Measurements from ENCODE around the gene UNC5C. TPM values are rescaled to one million over a fixed set of nuclear protein-coding genes. Genes with fewer than 3 reads are reported as not detected.

The UNC5C gene
- total RNA-seq, 4 donors from 2014 or later = 1.7 to 2.4 (median 2.0) TPM

DNA sequence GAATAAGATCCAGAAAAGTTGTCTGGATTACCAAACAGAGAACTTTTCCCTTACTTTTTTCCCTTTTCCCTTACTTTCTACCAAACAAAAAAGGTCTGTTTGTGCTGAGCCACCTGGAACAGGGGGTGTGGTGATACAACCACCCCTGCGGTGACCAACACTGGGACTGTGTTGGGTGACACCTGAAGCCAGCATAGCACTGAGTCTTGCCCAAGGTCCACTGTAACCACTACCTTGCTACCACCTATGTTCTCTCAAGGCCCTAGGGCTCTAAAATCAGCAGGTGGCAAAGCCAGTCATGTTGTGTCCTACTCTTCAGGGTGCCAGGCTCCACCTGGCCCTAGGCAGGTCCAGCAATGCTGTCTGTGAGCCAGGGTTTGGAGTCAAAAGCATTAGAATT is 22.8 kb upstream of the UNC5C start:
- Histone ChIP-seq H3K9me3 (peaks cover 0 to 8% (median 7%) of the 10 kb centered on the region in 4 donors), H3K4me3 (no peak overlapping the region), H3K36me3 (no peaks in the 10 kb centered on the region), H3K27me3 (no peaks in the 10 kb centered on the region), H3K4me1 (no peaks in the 10 kb centered on the region), H3K27ac (replicated peaks in 1 of 4) (no peak overlapping the region)
- no peak for DNase-seq (ENCODE audit: extremely low spot score)
- intact Hi-C loops (cut with DNase I) = no loop called here
- no peak for TF ChIP-seq POLR2AphosphoS5 (IDR thresholded peaks at IDR 0.05)
- TF ChIP-seq, protein P1, sequence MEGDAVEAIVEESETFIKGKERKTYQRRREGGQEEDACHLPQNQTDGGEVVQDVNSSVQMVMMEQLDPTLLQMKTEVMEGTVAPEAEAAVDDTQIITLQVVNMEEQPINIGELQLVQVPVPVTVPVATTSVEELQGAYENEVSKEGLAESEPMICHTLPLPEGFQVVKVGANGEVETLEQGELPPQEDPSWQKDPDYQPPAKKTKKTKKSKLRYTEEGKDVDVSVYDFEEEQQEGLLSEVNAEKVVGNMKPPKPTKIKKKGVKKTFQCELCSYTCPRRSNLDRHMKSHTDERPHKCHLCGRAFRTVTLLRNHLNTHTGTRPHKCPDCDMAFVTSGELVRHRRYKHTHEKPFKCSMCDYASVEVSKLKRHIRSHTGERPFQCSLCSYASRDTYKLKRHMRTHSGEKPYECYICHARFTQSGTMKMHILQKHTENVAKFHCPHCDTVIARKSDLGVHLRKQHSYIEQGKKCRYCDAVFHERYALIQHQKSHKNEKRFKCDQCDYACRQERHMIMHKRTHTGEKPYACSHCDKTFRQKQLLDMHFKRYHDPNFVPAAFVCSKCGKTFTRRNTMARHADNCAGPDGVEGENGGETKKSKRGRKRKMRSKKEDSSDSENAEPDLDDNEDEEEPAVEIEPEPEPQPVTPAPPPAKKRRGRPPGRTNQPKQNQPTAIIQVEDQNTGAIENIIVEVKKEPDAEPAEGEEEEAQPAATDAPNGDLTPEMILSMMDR (IDR thresholded peaks at IDR 0.05) = no peak
- TF ChIP-seq POLR2A (IDR thresholded peaks at IDR 0.05; ENCODE audit: low read depth) = no peak
- no peak for TF ChIP-seq EP300 (IDR thresholded peaks at IDR 0.05)
- 100% methylated on average over 1 of the region's 1 CpG for WGBS

DNA sequence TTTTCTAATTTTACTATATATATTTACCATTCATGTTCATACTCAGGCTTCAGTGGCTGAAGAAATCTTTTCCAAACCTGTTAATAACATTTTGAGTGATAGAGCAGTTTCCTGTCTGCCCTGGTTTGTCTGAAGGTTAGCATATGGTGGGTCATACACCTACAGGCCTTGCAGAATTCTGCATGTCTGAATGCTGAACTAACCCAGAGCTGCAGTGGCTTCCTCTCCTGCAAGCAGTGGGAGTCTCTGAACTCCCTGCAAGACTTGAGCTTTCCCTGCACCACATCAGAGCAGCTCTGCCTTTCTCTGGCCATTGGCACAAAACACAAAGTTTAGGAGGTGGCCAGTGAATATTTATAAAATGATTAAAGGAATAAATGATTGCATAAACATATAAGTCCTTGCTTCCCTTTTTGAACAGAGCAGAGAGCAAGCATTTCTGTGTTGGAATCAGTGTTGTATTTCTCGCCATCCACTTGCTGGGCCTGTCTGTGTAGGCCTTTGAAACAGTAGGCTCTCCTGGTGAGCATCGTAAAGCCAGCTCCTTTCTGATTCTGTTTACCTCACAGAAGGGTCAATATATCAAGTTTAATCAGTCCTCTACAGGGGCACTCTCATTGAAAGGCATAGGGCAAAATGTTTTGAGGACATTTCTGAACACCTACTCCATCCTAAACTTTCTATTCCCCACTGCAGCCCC is 15.0 kb upstream of the UNC5C start:
- no peak for DNase-seq (ENCODE audit: extremely low spot score)
- no peak overlapping the region for H3K27ac ChIP-seq (replicated peaks in 1 of 4)
- intact Hi-C loops (cut with DNase I) = no loop called here
- no peaks in the 10 kb centered on the region for H3K9me3 ChIP-seq
- H3K4me1 ChIP-seq = no peaks in the 10 kb centered on the region
- H3K27me3 ChIP-seq = no peaks in the 10 kb centered on the region
- TF ChIP-seq, protein P1 (IDR thresholded peaks at IDR 0.05) = no peak
- no peak for TF ChIP-seq POLR2A (IDR thresholded peaks at IDR 0.05; ENCODE audit: low read depth)
- TF ChIP-seq POLR2AphosphoS5 (IDR thresholded peaks at IDR 0.05) = no peak
- no peak for TF ChIP-seq EP300 (IDR thresholded peaks at IDR 0.05)
- no peaks in the 10 kb centered on the region for H3K36me3 ChIP-seq
- H3K4me3 ChIP-seq = no peak overlapping the region
- 87% methylated on average over 2 of the region's 2 CpGs for WGBS

DNA sequence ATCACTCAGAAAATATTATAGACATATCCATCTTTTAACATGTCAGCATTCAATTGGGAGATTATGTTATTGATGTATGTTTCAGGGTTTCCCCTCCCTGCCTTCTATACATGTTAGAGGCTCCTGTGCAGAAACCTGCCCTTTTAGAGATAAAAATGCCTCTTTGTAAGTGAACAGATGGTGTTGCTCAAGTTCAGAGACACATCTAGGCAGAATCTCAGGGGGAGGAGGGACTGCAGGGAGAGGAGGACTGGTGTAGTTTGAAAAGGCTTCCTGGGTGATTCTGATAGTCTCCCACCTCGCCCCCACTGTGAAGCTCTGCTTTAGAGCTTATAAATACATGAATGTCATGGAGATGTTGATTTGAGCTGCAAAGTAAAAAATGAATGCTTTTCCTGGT is 12.0 kb upstream of the UNC5C start:
- TF ChIP-seq EP300 (IDR thresholded peaks at IDR 0.05) (no peak), POLR2A (IDR thresholded peaks at IDR 0.05; ENCODE audit: low read depth) (no peak), POLR2AphosphoS5 (IDR thresholded peaks at IDR 0.05) (no peak)
- TF ChIP-seq, protein P1 (IDR thresholded peaks at IDR 0.05) = no peak
- 61% methylated on average over 1 of the region's 1 CpG for WGBS
- no peaks in the 10 kb centered on the region for H3K9me3 ChIP-seq

DNA sequence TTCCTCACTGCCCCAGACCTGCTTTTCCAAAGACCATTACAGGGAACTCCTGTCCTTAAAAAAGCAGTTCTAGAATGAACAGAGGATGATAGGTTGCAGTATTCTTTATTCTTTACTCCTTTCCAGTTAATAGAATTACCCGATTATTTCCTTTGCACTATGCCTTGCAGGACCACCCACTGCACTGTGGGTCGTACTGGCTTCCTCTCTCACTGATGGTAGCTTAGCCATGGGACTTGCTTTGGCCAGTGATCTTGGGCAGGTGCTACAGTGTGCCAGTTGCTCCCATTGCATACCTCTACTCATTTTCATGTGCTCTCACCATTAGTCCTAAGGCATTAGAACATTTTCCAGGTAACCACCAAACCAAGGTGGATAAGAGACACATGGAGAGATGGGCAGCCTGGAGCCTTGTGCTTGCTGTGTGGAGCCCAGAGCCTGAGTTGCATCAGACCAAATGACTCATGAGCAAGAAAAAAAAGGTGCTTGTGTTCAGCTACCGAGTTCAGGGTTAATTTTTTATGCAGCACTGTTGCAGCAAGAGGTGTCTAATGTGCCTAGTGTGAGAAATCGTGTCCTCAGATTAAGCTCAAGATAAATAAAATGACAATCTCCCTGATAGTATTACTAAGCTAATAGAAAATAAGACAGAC is 7.6 kb upstream of the UNC5C start:
- intact Hi-C loops (cut with DNase I) = no loop called here
- 76% methylated on average over 4 of the region's 4 CpGs for WGBS
- H3K4me1 ChIP-seq = no peaks in the 10 kb centered on the region
- TF ChIP-seq EP300 (IDR thresholded peaks at IDR 0.05) (no peak), POLR2A (IDR thresholded peaks at IDR 0.05; ENCODE audit: low read depth) (no peak), POLR2AphosphoS5 (IDR thresholded peaks at IDR 0.05) (no peak)
- TF ChIP-seq, protein P1 (IDR thresholded peaks at IDR 0.05) = no peak
- H3K36me3 ChIP-seq = no peaks in the 10 kb centered on the region
- no peak overlapping the region for H3K4me3 ChIP-seq
- no peaks in the 10 kb centered on the region for H3K9me3 ChIP-seq
- DNase-seq (ENCODE audit: extremely low spot score) = no peak
- H3K27me3 ChIP-seq = peaks cover 0 to 12% (median 0%) of the 10 kb centered on the region in 4 donors
- no peak overlapping the region for H3K27ac ChIP-seq (replicated peaks in 1 of 4)

More for the DNA sequence above, 12.0 kb upstream of the UNC5C start:
- H3K36me3 ChIP-seq = no peaks in the 10 kb centered on the region
- intact Hi-C loops (cut with DNase I) = no loop called here
- no peak overlapping the region for H3K4me3 ChIP-seq
- no peak overlapping the region for H3K27ac ChIP-seq (replicated peaks in 1 of 4)
- no peak for DNase-seq (ENCODE audit: extremely low spot score)
- H3K27me3 ChIP-seq = no peaks in the 10 kb centered on the region
- no peaks in the 10 kb centered on the region for H3K4me1 ChIP-seq
